Activated B cell treated with CpG ODN at 0.5 μM for 24 hours (primary cell): ENCODE results near the gene RFT1. TPM values are rescaled to one million over a fixed set of nuclear protein-coding genes. Genes with fewer than 3 reads are reported as not detected.
"Not testable (repeated sequence)": the region's sequence is repeated elsewhere in the genome, so short reads cannot be mapped to it uniquely, and the experiment has no call there.

Source experiments
- ATAC-seq: fragments of 200-7000 bp; cut with Tn5 transposase; one replicate; pipeline ENCODE4 v1.10.0; 2021; ENCODE audit warnings: low read depth, mild to moderate bottlenecking, moderate library complexity
- CTCF ChIA-PET: fragments of 350-600 bp; sonication (Branson Sonifier 250); formaldehyde crosslinking; loops from one replicate; lab custom pipeline; 2021; ENCODE audit warnings: antibody characterized with exemption; lab: Charles Lee
- POLR2A ChIA-PET: fragments of 350-600 bp; sonication (Branson Sonifier 250); formaldehyde crosslinking; loops from one replicate; lab custom pipeline; 2021; ENCODE audit warnings: antibody characterized with exemption; lab: Charles Lee
- DNase-seq: peaks from one replicate; pipeline ENCODE4 v3.0.0; 2022
- H3K27ac Mint-ChIP-seq: one replicate; pipeline ENCODE4 v1.8.0; 2020; ENCODE audit warnings: mixed read lengths
- H3K27me3 Mint-ChIP-seq: one replicate; pipeline ENCODE4 v1.8.0; 2021; ENCODE audit warnings: mixed read lengths
- H3K36me3 Mint-ChIP-seq: one replicate; pipeline ENCODE4 v1.8.0; 2021; ENCODE audit warnings: low read depth, mixed read lengths
- H3K4me1 Mint-ChIP-seq: one replicate; pipeline ENCODE4 v1.8.0; 2021; ENCODE audit warnings: mixed read lengths
- H3K4me3 Mint-ChIP-seq: one replicate; pipeline ENCODE4 v1.8.0; 2020; ENCODE audit warnings: mild to moderate bottlenecking, mixed read lengths
- H3K9me3 Mint-ChIP-seq: one replicate; pipeline ENCODE4 v1.8.0; 2020; ENCODE audit warnings: mixed read lengths
- intact Hi-C: fragments of 100-400 bp; cut with micrococcal nuclease; formaldehyde crosslinking; loops from one replicate; pipeline ENCODE4 v1.15.1; 2024
- total RNA-seq: library from RNA; stranded (reverse); gene quantifications from 2 replicates; pipeline ENCODE4 v1.2.3, GENCODE V29; 2022
- TF ChIP-seq, protein P1 (sequence below): fragments of 200-600 bp; IDR thresholded peaks from one replicate; pipeline ENCODE4 v1.8.0; 2022; ENCODE audit warnings: antibody characterized with exemption, mild to moderate bottlenecking

The RFT1 gene
- total RNA-seq, 1 donor from 2014 or later, result 23.6 TPM

DNA sequence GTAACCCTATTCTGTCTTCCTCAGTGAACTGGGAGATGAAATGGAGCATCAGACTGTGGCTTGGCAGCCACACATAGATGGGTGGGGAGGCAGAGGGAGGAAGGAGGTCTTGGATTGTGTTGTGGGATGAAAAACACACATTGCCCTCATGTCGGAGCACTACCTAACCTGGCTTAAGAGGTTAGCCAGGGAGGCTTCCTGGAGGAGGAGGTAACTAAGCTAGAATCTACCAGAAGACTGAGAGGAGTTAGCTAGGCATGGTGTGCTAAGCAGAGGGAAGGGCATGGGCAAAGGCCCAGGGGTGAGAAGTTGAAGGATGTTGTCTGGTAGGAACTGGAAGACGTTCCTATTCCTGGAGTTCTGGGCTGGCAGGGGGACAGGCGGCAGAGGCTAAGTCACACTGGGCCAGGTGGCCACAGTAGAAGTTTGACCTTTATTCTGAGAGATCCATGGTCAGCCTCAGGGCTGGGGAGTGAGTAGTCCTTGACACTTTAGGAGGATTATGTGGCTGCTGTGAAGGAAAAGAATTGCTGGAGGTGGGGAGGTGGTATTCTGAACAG is 23.1 kb upstream of the RFT1 start:
- Mint-ChIP-seq H3K4me3 (no peak overlapping the region), H3K9me3 (no peaks in the 10 kb centered on the region), H3K27me3 (peaks cover 19% of the 10 kb centered on the region), H3K4me1 (peaks cover 9% of the 10 kb centered on the region), H3K36me3 (no peaks in the 10 kb centered on the region), H3K27ac (no peak overlapping the region)
- TF ChIP-seq, protein P1, sequence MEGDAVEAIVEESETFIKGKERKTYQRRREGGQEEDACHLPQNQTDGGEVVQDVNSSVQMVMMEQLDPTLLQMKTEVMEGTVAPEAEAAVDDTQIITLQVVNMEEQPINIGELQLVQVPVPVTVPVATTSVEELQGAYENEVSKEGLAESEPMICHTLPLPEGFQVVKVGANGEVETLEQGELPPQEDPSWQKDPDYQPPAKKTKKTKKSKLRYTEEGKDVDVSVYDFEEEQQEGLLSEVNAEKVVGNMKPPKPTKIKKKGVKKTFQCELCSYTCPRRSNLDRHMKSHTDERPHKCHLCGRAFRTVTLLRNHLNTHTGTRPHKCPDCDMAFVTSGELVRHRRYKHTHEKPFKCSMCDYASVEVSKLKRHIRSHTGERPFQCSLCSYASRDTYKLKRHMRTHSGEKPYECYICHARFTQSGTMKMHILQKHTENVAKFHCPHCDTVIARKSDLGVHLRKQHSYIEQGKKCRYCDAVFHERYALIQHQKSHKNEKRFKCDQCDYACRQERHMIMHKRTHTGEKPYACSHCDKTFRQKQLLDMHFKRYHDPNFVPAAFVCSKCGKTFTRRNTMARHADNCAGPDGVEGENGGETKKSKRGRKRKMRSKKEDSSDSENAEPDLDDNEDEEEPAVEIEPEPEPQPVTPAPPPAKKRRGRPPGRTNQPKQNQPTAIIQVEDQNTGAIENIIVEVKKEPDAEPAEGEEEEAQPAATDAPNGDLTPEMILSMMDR, result no peak
- ChIA-PET CTCF (no interaction called here), POLR2A (no interaction called here)
- intact Hi-C loops, result no loop called here
- DNase-seq, result no peak
- ATAC-seq, result no peak

DNA sequence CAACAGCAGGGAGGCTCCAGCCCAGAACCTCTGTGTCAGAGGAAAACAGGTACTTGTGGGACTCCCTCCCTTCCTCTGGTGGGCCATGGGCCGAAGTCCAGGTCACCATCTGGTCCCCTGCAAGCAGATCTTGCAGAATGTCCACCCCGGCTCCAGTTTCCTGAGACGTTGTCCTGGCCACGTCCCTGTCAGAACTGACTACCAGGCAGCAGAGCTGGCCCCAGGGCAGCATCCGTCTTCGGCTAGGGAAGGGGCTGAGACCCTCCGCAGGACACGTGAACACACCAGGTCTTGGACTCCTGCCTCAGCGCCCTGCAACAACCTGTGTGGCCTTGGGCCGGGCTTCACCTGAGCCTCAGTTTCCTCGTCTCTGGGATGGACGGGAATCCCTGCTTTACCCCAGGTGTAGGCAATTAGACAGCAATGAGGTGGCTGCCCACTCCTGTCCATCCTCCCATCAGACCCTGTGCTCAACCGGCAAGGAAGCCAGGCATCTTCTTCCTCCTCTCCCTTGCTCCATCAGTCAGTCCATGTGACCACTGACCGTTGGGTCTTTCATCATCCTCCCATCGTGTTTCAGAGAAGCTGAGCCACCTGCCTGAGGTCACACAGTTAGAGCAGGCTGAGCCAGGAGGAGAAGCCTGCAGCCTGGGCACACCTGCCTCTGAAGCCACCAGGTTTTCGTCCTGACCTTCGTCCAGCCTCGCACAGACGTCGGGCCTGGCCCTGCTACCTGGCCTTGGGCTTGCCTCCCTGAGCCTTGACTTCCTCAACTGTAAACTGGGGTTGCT is 21.8 kb upstream of the RFT1 start:
- DNase-seq, result no peak
- no peak overlapping the region for H3K27ac Mint-ChIP-seq
- TF ChIP-seq, protein P1, result no peak
- intact Hi-C loops, result no loop called here
- no peaks in the 10 kb centered on the region for H3K9me3 Mint-ChIP-seq
- peaks cover 19% of the 10 kb centered on the region for H3K27me3 Mint-ChIP-seq
- no peak for ATAC-seq
- ChIA-PET POLR2A (no interaction called here), CTCF (no interaction called here)
- H3K4me3 Mint-ChIP-seq, result no peak overlapping the region
- peaks cover 5% of the 10 kb centered on the region for H3K4me1 Mint-ChIP-seq
- H3K36me3 Mint-ChIP-seq, result no peaks in the 10 kb centered on the region

DNA sequence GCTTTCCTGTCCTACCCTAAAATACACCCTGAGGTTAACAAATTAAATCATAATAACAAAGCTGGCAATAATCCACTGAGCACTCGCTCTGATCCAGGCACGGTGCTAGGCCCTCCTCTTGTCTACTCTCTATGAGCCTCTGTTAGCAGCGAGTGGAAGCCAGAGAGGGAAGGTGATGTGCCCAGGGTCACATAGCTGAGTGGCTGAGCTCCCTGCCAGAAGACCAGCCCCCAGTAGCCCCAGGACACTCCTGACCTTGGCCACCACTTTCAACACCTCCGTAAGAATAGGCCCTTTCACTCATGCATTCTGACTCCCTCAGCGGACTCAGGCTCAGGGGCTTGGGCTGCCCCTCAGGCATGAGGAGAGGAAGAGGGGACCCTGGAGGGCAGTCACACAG is 21.2 kb upstream of the RFT1 start:
- H3K9me3 Mint-ChIP-seq, result no peaks in the 10 kb centered on the region
- TF ChIP-seq, protein P1, result no peak
- peaks cover 19% of the 10 kb centered on the region for H3K27me3 Mint-ChIP-seq
- ChIA-PET CTCF (no interaction called here), POLR2A (no interaction called here)
- no peaks in the 10 kb centered on the region for H3K4me1 Mint-ChIP-seq
- DNase-seq (no peak), ATAC-seq (no peak)
- intact Hi-C loops, result no loop called here
- H3K4me3 Mint-ChIP-seq, result no peak overlapping the region
- H3K27ac Mint-ChIP-seq, result no peak overlapping the region
- no peaks in the 10 kb centered on the region for H3K36me3 Mint-ChIP-seq

DNA sequence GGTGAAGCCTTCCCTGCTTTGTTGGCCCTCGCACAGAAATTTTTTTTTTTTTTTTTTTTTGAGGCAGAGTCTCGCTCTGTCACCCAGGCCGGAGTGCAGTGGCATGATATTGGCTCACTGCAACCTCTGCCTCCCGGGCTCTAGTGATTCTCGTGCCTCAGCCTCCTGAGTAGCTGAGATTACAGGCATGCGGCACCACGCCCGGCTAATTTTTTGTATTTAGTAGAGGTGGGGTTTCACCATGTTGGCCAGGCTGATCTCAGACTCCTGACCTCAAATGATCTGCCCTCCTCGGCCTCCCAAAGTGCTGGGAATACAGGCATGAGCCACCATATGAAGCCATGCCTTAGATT is 20.8 kb upstream of the RFT1 start:
- H3K9me3 Mint-ChIP-seq, intact Hi-C loops, H3K4me1 Mint-ChIP-seq, H3K36me3 Mint-ChIP-seq, H3K4me3 Mint-ChIP-seq, ATAC-seq, DNase-seq, CTCF ChIA-PET, POLR2A ChIA-PET: not testable (repeated sequence)
- Mint-ChIP-seq H3K27ac (peak overlapping the region; percentile 30), H3K27me3 (peaks cover 16% of the 10 kb centered on the region)

DNA sequence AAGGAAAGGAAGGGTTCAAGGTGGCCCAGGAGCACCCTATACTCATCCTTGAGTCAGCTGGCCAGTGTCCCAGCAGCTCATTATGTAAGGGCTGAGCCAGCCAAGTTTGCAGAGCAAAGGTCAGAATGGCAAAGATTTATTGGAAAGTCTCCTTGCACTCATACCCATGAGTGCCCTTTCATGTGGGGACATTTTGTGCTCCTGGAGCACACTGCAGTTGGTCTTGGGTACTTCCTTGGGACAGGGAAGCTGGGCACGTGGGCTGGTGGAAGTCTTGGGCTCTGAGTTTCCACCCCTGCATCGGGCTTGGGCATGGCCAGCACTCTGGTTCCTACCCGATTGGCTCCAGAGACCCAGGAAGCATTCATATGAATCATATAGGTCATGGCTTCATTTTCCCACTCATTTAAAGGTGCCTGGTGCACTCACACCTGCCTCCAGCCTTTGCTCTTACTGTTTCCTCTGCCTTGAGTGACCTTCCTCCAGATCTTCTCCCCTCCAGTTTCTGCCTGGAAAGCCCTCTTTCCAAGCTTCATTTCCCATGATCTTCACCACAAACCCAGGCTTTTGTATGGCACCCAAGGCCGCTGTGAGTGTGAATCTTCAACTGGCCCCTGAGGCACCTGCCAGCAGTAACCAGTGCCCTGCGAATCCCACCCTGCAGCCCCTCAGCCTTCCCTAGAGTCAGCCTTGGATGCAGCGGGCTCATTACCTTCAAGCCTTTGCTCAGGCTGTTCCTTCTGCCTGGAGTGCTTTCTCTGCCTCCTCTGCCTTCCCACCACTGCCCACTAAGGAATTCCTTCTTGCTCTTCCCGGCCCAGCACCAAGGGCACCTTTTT is 20.2 kb upstream of the RFT1 start:
- Mint-ChIP-seq H3K9me3 (no peaks in the 10 kb centered on the region), H3K4me3 (no peak overlapping the region), H3K36me3 (no peaks in the 10 kb centered on the region), H3K27me3 (peaks cover 16% of the 10 kb centered on the region), H3K27ac (peak overlapping the region; percentile 30), H3K4me1 (no peaks in the 10 kb centered on the region)
- TF ChIP-seq, protein P1, result no peak
- ChIA-PET CTCF (no interaction called here), POLR2A (interaction anchor here (0.6 to 0.8 kb wide), 2 partner anchors 16 to 203 kb away, joined by 3 to 4 read pairs; no protein-coding TSS in a partner anchor)
- ATAC-seq (no peak), DNase-seq (no peak)
- intact Hi-C loops, result no loop called here
